Glomerular visceral epithelial cell (primary cell): ENCODE results near the gene CRELD2.

ENCODE experiments used
- DNase-seq: peaks from one replicate; pipeline ENCODE4 v3.0.0-alpha.2; 2016; ENCODE audit errors: extremely low spot score

CRELD2 gene

GRCh38 chr22:49917974-49918910 is at the start of gene CRELD2, which contains the start of gene ALG12:
CRELD2 (plus strand) TSS chr22:49918634; CDS start chr22:49918770, 136 bp downstream.
ALG12 (minus strand) TSS chr22:49918438; CDS start chr22:49913765, 4,673 bp downstream.
- DNase-seq: peak; percentile 96

GRCh38 chr22:49869086-49869830 is 49.2 kb upstream of the CRELD2 start:
- no peak for DNase-seq

GRCh38 chr22:49869845-49870712 is 48.4 kb upstream of the CRELD2 start:
- no peak for DNase-seq

GRCh38 chr22:49871482-49871881 is 47.0 kb upstream of the CRELD2 start:
- no peak for DNase-seq

GRCh38 chr22:49872347-49872746 is 46.1 kb upstream of the CRELD2 start:
- DNase-seq: no peak

- DNase-seq: no peak
These were observed 45.0 kb upstream of the CRELD2 start for GRCh38 chr22:49873228-49873940.

- no peak for DNase-seq
These were observed 40.8 kb upstream of the CRELD2 start for GRCh38 chr22:49877642-49878041.

- no peak for DNase-seq
These were observed 40.2 kb upstream of the CRELD2 start for GRCh38 chr22:49878206-49878605.

- no peak for DNase-seq
These were observed 38.6 kb upstream of the CRELD2 start for GRCh38 chr22:49879871-49880270.

- DNase-seq: no peak
These were observed 38.2 kb upstream of the CRELD2 start for GRCh38 chr22:49880281-49880680.

- no peak for DNase-seq
These were observed 36.6 kb upstream of the CRELD2 start for GRCh38 chr22:49881856-49882255.

GRCh38 chr22:49882519-49883293 is 35.7 kb upstream of the CRELD2 start:
- no peak for DNase-seq

- DNase-seq: no peak
These were observed 35.2 kb upstream of the CRELD2 start for GRCh38 chr22:49883294-49883640.

- no peak for DNase-seq
These were observed 34.4 kb upstream of the CRELD2 start for GRCh38 chr22:49884075-49884474.

GRCh38 chr22:49884503-49885260 is 33.8 kb upstream of the CRELD2 start:
- no peak for DNase-seq

- no peak for DNase-seq
These were observed 33.2 kb upstream of the CRELD2 start for GRCh38 chr22:49885281-49885680.

GRCh38 chr22:49885881-49886280 is 32.6 kb upstream of the CRELD2 start:
- no peak for DNase-seq

GRCh38 chr22:49886346-49887063 is 31.9 kb upstream of the CRELD2 start:
- no peak for DNase-seq

GRCh38 chr22:49887064-49887451 is 31.4 kb upstream of the CRELD2 start:
- DNase-seq: no peak
